Skeletal muscle satellite cell (primary cell): ENCODE measurements around the gene SPEF1.

Experiments used
- H3K27me3 ChIP-seq: 2 replicates; pipeline ENCODE4 v1.7.0; 2013; ENCODE audit warnings: low read length; ENCODE audit not compliant: control insufficient read depth, insufficient read depth
- H3K36me3 ChIP-seq: 2 replicates; pipeline ENCODE4 v1.7.0; 2013; ENCODE audit warnings: mild to moderate bottlenecking, control low read depth, low read length; ENCODE audit not compliant: insufficient read depth
- H3K4me1 ChIP-seq: 2 replicates; pipeline ENCODE4 v1.7.0; 2013; ENCODE audit warnings: low read length; ENCODE audit not compliant: control insufficient read depth, insufficient read depth
- H3K4me2 ChIP-seq: 2 replicates; pipeline ENCODE4 v1.7.0; 2013; ENCODE audit warnings: mild to moderate bottlenecking, low read length
- H3K4me3 ChIP-seq: 2 replicates; pipeline ENCODE4 v1.7.0; 2013; ENCODE audit warnings: low read length
- H3K9ac ChIP-seq: 2 replicates; pipeline ENCODE4 v1.7.0; 2013; ENCODE audit warnings: mild to moderate bottlenecking, low read depth, low read length, moderate library complexity
- H3K9me3 ChIP-seq: replicated peaks from 2 replicates; pipeline ENCODE4 v1.7.0; 2013; ENCODE audit warnings: mild to moderate bottlenecking, control low read depth, low read length

The SPEF1 gene

GRCh38 chr20:3803854-3804253 lies 22.6 kb upstream of the SPEF1 start:
- Histone ChIP-seq H3K36me3 (peaks cover 77% of the 10 kb centered on the region), H3K4me1 (peaks cover 51% of the 10 kb centered on the region), H3K4me2 (no peak overlapping the region), H3K9me3 (no peaks in the 10 kb centered on the region), H3K4me3 (no peak overlapping the region), H3K27me3 (no peaks in the 10 kb centered on the region), H3K9ac (no peak overlapping the region)

- Histone ChIP-seq H3K4me2 (no peak overlapping the region), H3K27me3 (no peaks in the 10 kb centered on the region), H3K4me3 (no peak overlapping the region), H3K36me3 (peaks cover 82% of the 10 kb centered on the region), H3K9ac (no peak overlapping the region), H3K4me1 (peaks cover 55% of the 10 kb centered on the region), H3K9me3 (no peaks in the 10 kb centered on the region)
These were observed 22.0 kb upstream of the SPEF1 start for GRCh38 chr20:3803289-3803688.

GRCh38 chr20:3802524-3803239 lies 21.4 kb upstream of the SPEF1 start:
- Histone ChIP-seq H3K9me3 (no peaks in the 10 kb centered on the region), H3K27me3 (no peaks in the 10 kb centered on the region), H3K36me3 (peaks cover 85% of the 10 kb centered on the region), H3K4me1 (peaks cover 55% of the 10 kb centered on the region), H3K4me2 (no peak overlapping the region), H3K9ac (no peak overlapping the region), H3K4me3 (no peak overlapping the region)

- Histone ChIP-seq H3K4me1 (peaks cover 52% of the 10 kb centered on the region), H3K36me3 (peaks cover 91% of the 10 kb centered on the region), H3K9ac (no peak overlapping the region)
These were observed 20.6 kb upstream of the SPEF1 start for GRCh38 chr20:3801846-3802245.

GRCh38 chr20:3801299-3801698 lies 20.1 kb upstream of the SPEF1 start:
- peaks cover 86% of the 10 kb centered on the region for H3K36me3 ChIP-seq
- no peaks in the 10 kb centered on the region for H3K9me3 ChIP-seq
- H3K4me3 ChIP-seq: no peak overlapping the region
- no peak overlapping the region for H3K4me2 ChIP-seq
- peaks cover 47% of the 10 kb centered on the region for H3K4me1 ChIP-seq
- H3K9ac ChIP-seq: peak overlapping the region; percentile 1
- H3K27me3 ChIP-seq: no peaks in the 10 kb centered on the region

More at GRCh38 chr20:3801846-3802245, 20.6 kb upstream of the SPEF1 start:
- Histone ChIP-seq H3K27me3 (no peaks in the 10 kb centered on the region), H3K4me2 (no peak overlapping the region), H3K9me3 (no peaks in the 10 kb centered on the region), H3K4me3 (no peak overlapping the region)

- peaks cover 82% of the 10 kb centered on the region for H3K36me3 ChIP-seq
- no peaks in the 10 kb centered on the region for H3K27me3 ChIP-seq
- no peak overlapping the region for H3K4me3 ChIP-seq
- no peaks in the 10 kb centered on the region for H3K9me3 ChIP-seq
- H3K9ac ChIP-seq: no peak overlapping the region
- H3K4me1 ChIP-seq: peaks cover 42% of the 10 kb centered on the region
- no peak overlapping the region for H3K4me2 ChIP-seq
These were observed 19.6 kb upstream of the SPEF1 start for GRCh38 chr20:3800878-3801260.

GRCh38 chr20:3800256-3800877 lies 19.1 kb upstream of the SPEF1 start:
- H3K9ac ChIP-seq: peak overlapping the region; percentile 22

GRCh38 chr20:3798908-3799248 lies 17.6 kb upstream of the SPEF1 start:
- no peaks in the 10 kb centered on the region for H3K27me3 ChIP-seq
- peak overlapping the region; percentile 94 for H3K4me2 ChIP-seq
- H3K4me1 ChIP-seq: peaks cover 34% of the 10 kb centered on the region
- H3K36me3 ChIP-seq: peaks cover 63% of the 10 kb centered on the region
- H3K4me3 ChIP-seq: peak overlapping the region; percentile 70
- peak overlapping the region; percentile 84 for H3K9ac ChIP-seq
- H3K9me3 ChIP-seq: no peaks in the 10 kb centered on the region

More at GRCh38 chr20:3800256-3800877, 19.1 kb upstream of the SPEF1 start:
- no peak overlapping the region for H3K4me3 ChIP-seq
- no peaks in the 10 kb centered on the region for H3K9me3 ChIP-seq
- peaks cover 77% of the 10 kb centered on the region for H3K36me3 ChIP-seq
- peaks cover 40% of the 10 kb centered on the region for H3K4me1 ChIP-seq
- no peak overlapping the region for H3K4me2 ChIP-seq
- no peaks in the 10 kb centered on the region for H3K27me3 ChIP-seq

GRCh38 chr20:3798373-3798768 lies 17.1 kb upstream of the SPEF1 start:
- H3K4me3 ChIP-seq: peak overlapping the region; percentile 70

GRCh38 chr20:3797592-3798372 lies 16.5 kb upstream of the SPEF1 start:
- H3K9ac ChIP-seq: peak overlapping the region; percentile 84
- no peaks in the 10 kb centered on the region for H3K9me3 ChIP-seq
- peaks cover 52% of the 10 kb centered on the region for H3K36me3 ChIP-seq
- peak overlapping the region; percentile 94 for H3K4me2 ChIP-seq
- H3K27me3 ChIP-seq: no peaks in the 10 kb centered on the region
- peak overlapping the region; percentile 70 for H3K4me3 ChIP-seq
- peaks cover 34% of the 10 kb centered on the region for H3K4me1 ChIP-seq

More at GRCh38 chr20:3798373-3798768, 17.1 kb upstream of the SPEF1 start:
- Histone ChIP-seq H3K36me3 (peaks cover 57% of the 10 kb centered on the region), H3K9ac (peak overlapping the region; percentile 84), H3K4me2 (peak overlapping the region; percentile 94), H3K27me3 (no peaks in the 10 kb centered on the region), H3K9me3 (no peaks in the 10 kb centered on the region), H3K4me1 (peaks cover 34% of the 10 kb centered on the region)

- H3K9ac ChIP-seq: peak overlapping the region; percentile 84
- peaks cover 46% of the 10 kb centered on the region for H3K36me3 ChIP-seq
- H3K9me3 ChIP-seq: no peaks in the 10 kb centered on the region
- H3K4me1 ChIP-seq: peaks cover 34% of the 10 kb centered on the region
- peak overlapping the region; percentile 94 for H3K4me2 ChIP-seq
- peak overlapping the region; percentile 70 for H3K4me3 ChIP-seq
- H3K27me3 ChIP-seq: no peaks in the 10 kb centered on the region
These were observed 15.9 kb upstream of the SPEF1 start for GRCh38 chr20:3797226-3797545.
